ENCODE results near the gene STARD10.

STARD10 gene

GRCh38 chr11:72776844-72777754, 16.7 kb downstream of the STARD10 start:
- Histone ChIP-seq H3K36me3 (ENCODE audit: control insufficient read depth, insufficient read depth, low read length) (no peaks in the 10 kb centered on the region; the same call in none of the 2 replicates), H3K4me3 (replicated peaks; ENCODE audit: low read depth, low read length) (no peak overlapping the region), H3K27me3 (replicated peaks; ENCODE audit: control insufficient read depth, insufficient read depth, low read length) (no peaks in the 10 kb centered on the region)
- DNase-seq (ENCODE audit: extremely low read depth, insufficient read length) = no peak
- no peak for TF ChIP-seq CTCF (IDR thresholded peaks at IDR 0.05; ENCODE audit: insufficient read depth, low read length, poor library complexity, severe bottlenecking)

- H3K4me3 ChIP-seq (replicated peaks; ENCODE audit: low read depth, low read length) = no peak overlapping the region
- DNase-seq (ENCODE audit: extremely low read depth, insufficient read length) = no peak
These were observed 17.6 kb downstream of the STARD10 start for GRCh38 chr11:72776117-72776843.

GRCh38 chr11:72775288-72776110, 18.3 kb downstream of the STARD10 start:
- H3K27me3 ChIP-seq (replicated peaks; ENCODE audit: control insufficient read depth, insufficient read depth, low read length) = no peaks in the 10 kb centered on the region
- no peaks in the 10 kb centered on the region; the same call in 1 of the 2 replicates for H3K36me3 ChIP-seq (ENCODE audit: control insufficient read depth, insufficient read depth, low read length)
- TF ChIP-seq CTCF (IDR thresholded peaks at IDR 0.05; ENCODE audit: insufficient read depth, low read length, poor library complexity, severe bottlenecking) = no peak
- H3K4me3 ChIP-seq (replicated peaks; ENCODE audit: low read depth, low read length) = no peak overlapping the region
- no peak for DNase-seq (ENCODE audit: extremely low read depth, insufficient read length)

More at GRCh38 chr11:72776117-72776843, 17.6 kb downstream of the STARD10 start:
- Histone ChIP-seq H3K36me3 (ENCODE audit: control insufficient read depth, insufficient read depth, low read length) (no peaks in the 10 kb centered on the region; the same call in none of the 2 replicates), H3K27me3 (replicated peaks; ENCODE audit: control insufficient read depth, insufficient read depth, low read length) (no peaks in the 10 kb centered on the region)
- no peak for TF ChIP-seq CTCF (IDR thresholded peaks at IDR 0.05; ENCODE audit: insufficient read depth, low read length, poor library complexity, severe bottlenecking)

- Histone ChIP-seq H3K36me3 (ENCODE audit: control insufficient read depth, insufficient read depth, low read length) (no peaks in the 10 kb centered on the region; the same call in 1 of the 2 replicates), H3K4me3 (replicated peaks; ENCODE audit: low read depth, low read length) (no peak overlapping the region), H3K27me3 (replicated peaks; ENCODE audit: control insufficient read depth, insufficient read depth, low read length) (no peaks in the 10 kb centered on the region)
- no peak for TF ChIP-seq CTCF (IDR thresholded peaks at IDR 0.05; ENCODE audit: insufficient read depth, low read length, poor library complexity, severe bottlenecking)
- DNase-seq (ENCODE audit: extremely low read depth, insufficient read length) = no peak
These were observed 19.3 kb downstream of the STARD10 start for GRCh38 chr11:72774499-72774898.

- no peak for DNase-seq (ENCODE audit: extremely low read depth, insufficient read length)
- Histone ChIP-seq H3K27me3 (replicated peaks; ENCODE audit: control insufficient read depth, insufficient read depth, low read length) (no peaks in the 10 kb centered on the region), H3K36me3 (ENCODE audit: control insufficient read depth, insufficient read depth, low read length) (no peaks in the 10 kb centered on the region; the same call in 1 of the 2 replicates), H3K4me3 (replicated peaks; ENCODE audit: low read depth, low read length) (no peak overlapping the region)
- TF ChIP-seq CTCF (IDR thresholded peaks at IDR 0.05; ENCODE audit: insufficient read depth, low read length, poor library complexity, severe bottlenecking) = no peak
These were observed 20.2 kb downstream of the STARD10 start for GRCh38 chr11:72773696-72774095.

Measured in GM06990 (cell line).